HepG2 (cell line): ENCODE data around the gene UCK2. TPM values are rescaled to one million over a fixed set of nuclear protein-coding genes. Genes with fewer than 3 reads are reported as not detected.

ENCODE experiments used
- ATAC-seq: fragments of 200-7000 bp; cut with Tn5 transposase; 3 replicates; pipeline ENCODE4 v1.9.1; 2020; ENCODE audit warnings: mild to moderate bottlenecking, moderate library complexity
- BruUV-seq: library from RNA; stranded (reverse); fragments of 400-500 nt; replicated peaks from 2 replicates; lab custom pipeline; 2021; lab: Mats Ljungman, UMichigan
- CTCF ChIA-PET: fragments of 300-600 bp; formaldehyde crosslinking; extraction: SDS; loops from one replicate; lab custom pipeline; 2021; ENCODE audit warnings: low total read pairs, inconsistent platforms, low intra/inter-chr PET ratio; lab: Yijun Ruan, JAX
- POLR2A ChIA-PET: fragments of 350-600 bp; sonication (Branson Sonifier 250); formaldehyde crosslinking; loops from one replicate; lab custom pipeline; 2020; ENCODE audit warnings: antibody characterized with exemption, inconsistent platforms; lab: Yijun Ruan, JAX
- DNase-seq: peaks from one replicate; pipeline ENCODE4 v3.0.0-alpha.2; 2015; ENCODE audit warnings: low spot score
- FAIRE-seq: peaks from 3 replicates; lab custom pipeline; 2011; peaks lifted over from hg19 to GRCh38; lab: Jason Lieb, UNC
- H2AFZ ChIP-seq: one replicate; pipeline ENCODE4 v1.6.1; 2011; ENCODE audit warnings: low read length, inconsistent platforms
- H3K27ac ChIP-seq: fragments of 300-600 bp; 3 replicates; pipeline ENCODE4 v1.8.0; 2011; ENCODE audit warnings: mixed run types, mild to moderate bottlenecking, mixed read lengths, low read length, inconsistent platforms; ENCODE audit not compliant: insufficient read depth; ENCODE audit errors: extremely low read length
- H3K27me3 ChIP-seq, 2 experiments: fragments of 200-600 bp in 1 of 2; 2 replicates in 1 of 2; 3 replicates in 1 of 2; pipeline versions ENCODE4 v1.6.0 to v1.8.0; 2011; ENCODE audit warnings: low read length in 2 of 2, mild to moderate bottlenecking in 2 of 2, moderate library complexity in 2 of 2, inconsistent platforms in 1 of 2; ENCODE audit not compliant: insufficient read depth in 2 of 2, control insufficient read depth in 1 of 2
- H3K36me3 ChIP-seq, 2 experiments: fragments of 200-600 bp in 1 of 2; replicated peaks in 1 of 2; 2 replicates in 1 of 2; 3 replicates in 1 of 2; pipeline versions ENCODE4 v1.5.1 to v1.8.0; 2011; ENCODE audit warnings: low read length in 2 of 2, inconsistent platforms in 1 of 2; ENCODE audit not compliant: insufficient read depth in 2 of 2, control insufficient read depth in 1 of 2
- H3K4me1 ChIP-seq: 2 replicates; pipeline ENCODE4 v1.5.1; 2012; ENCODE audit warnings: low read length, inconsistent platforms; ENCODE audit not compliant: insufficient read depth
- H3K4me2 ChIP-seq: 2 replicates; pipeline ENCODE4 v1.6.0; 2011; ENCODE audit warnings: low read depth, low read length, inconsistent platforms
- H3K4me3 ChIP-seq, 3 experiments: fragments of 200-600 bp in 1 of 3; sonication (generic), shearing (Covaris generic) in 1 of 3; replicated peaks in 1 of 3; 2 replicates each; pipeline ENCODE4 v1.5.1; 2011 to 2016; ENCODE audit warnings: low read length in 3 of 3, inconsistent platforms in 2 of 3, low read depth in 2 of 3, mild to moderate bottlenecking in 2 of 3, control low read depth in 1 of 3, mixed read lengths in 1 of 3; ENCODE audit not compliant: insufficient read depth in 1 of 3
- H3K79me2 ChIP-seq: one replicate; pipeline ENCODE4 v1.6.1; 2011; ENCODE audit warnings: low read length, inconsistent platforms; ENCODE audit not compliant: insufficient read depth
- H3K9ac ChIP-seq: 2 replicates; pipeline ENCODE4 v1.6.0; 2011; ENCODE audit warnings: mild to moderate bottlenecking, low read depth, low read length, inconsistent platforms; ENCODE audit not compliant: insufficient read depth
- H3K9me3 ChIP-seq: 2 replicates; pipeline ENCODE4 v1.5.1; 2012; ENCODE audit warnings: mild to moderate bottlenecking, low read length
- H4K20me1 ChIP-seq: 2 replicates; pipeline ENCODE4 v1.6.0; 2011; ENCODE audit warnings: inconsistent platforms, mild to moderate bottlenecking, low read length, moderate library complexity; ENCODE audit not compliant: insufficient read depth
- CHD4 ChIP-seq: fragments of 200-600 bp; sonication (generic); IDR thresholded peaks from 2 replicates; pipeline ENCODE4 v1.7.0; 2017; ENCODE audit warnings: mild to moderate bottlenecking, low read length, borderline replicate concordance
- DR1 ChIP-seq: sonication (generic); formaldehyde crosslinking; IDR thresholded peaks from 2 replicates; pipeline ENCODE4 v1.8.0; 2021; ENCODE audit warnings: mild to moderate bottlenecking, missing genetic modification reagents, inconsistent platforms
- ERF ChIP-seq: IDR thresholded peaks from 2 replicates; pipeline ENCODE4 v1.6.1; 2018; ENCODE audit warnings: missing biosample characterization, missing genetic modification reagents
- KLF13 ChIP-seq: sonication (generic); formaldehyde crosslinking; IDR thresholded peaks from 2 replicates; pipeline ENCODE4 v1.4.0; 2020; ENCODE audit warnings: mild to moderate bottlenecking, missing genetic modification reagents
- MTA3 ChIP-seq: sonication (generic); formaldehyde crosslinking; IDR thresholded peaks from 2 replicates; pipeline ENCODE4 v1.4.0; 2020; ENCODE audit warnings: missing genetic modification reagents
- NFATC3 ChIP-seq: sonication (generic); formaldehyde crosslinking; IDR thresholded peaks from 2 replicates; pipeline ENCODE4 v1.5.1; 2020; ENCODE audit warnings: mild to moderate bottlenecking, missing genetic modification reagents
- PHF20 ChIP-seq: sonication (generic); formaldehyde crosslinking; IDR thresholded peaks from 2 replicates; pipeline ENCODE4 v1.5.0; 2020; ENCODE audit warnings: mild to moderate bottlenecking, missing genetic modification reagents
- SATB2 ChIP-seq: sonication (generic); formaldehyde crosslinking; IDR thresholded peaks from 2 replicates; pipeline ENCODE4 v1.5.0; 2020; ENCODE audit warnings: missing genetic modification reagents
- SIX1 ChIP-seq: sonication (generic); formaldehyde crosslinking; IDR thresholded peaks from 2 replicates; pipeline ENCODE4 v1.4.0; 2020; ENCODE audit warnings: missing genetic modification reagents, borderline replicate concordance
- SMAD1 ChIP-seq: sonication (generic); formaldehyde crosslinking; IDR thresholded peaks from 2 replicates; pipeline ENCODE4 v1.4.0; 2020; ENCODE audit warnings: missing genetic modification reagents, low read depth, mild to moderate bottlenecking, borderline replicate concordance
- TCF12 ChIP-seq, 2 experiments: fragments of 450-650 bp in 1 of 2; sonication (generic) in 1 of 2; formaldehyde crosslinking in 1 of 2; IDR thresholded peaks; 2 replicates each; pipeline versions ENCODE4 v1.6.1 to v1.8.0; 2017 to 2022; ENCODE audit warnings: antibody characterized with exemption in 1 of 2, mild to moderate bottlenecking in 1 of 2, missing genetic modification reagents in 1 of 2, moderate library complexity in 1 of 2
- TCF7L2 ChIP-seq: IDR thresholded peaks from 2 replicates; pipeline ENCODE4 v1.6.1; 2011; ENCODE audit warnings: mild to moderate bottlenecking, low read depth, low read length, moderate library complexity
- ZNF224 ChIP-seq: sonication (generic); formaldehyde crosslinking; IDR thresholded peaks from 2 replicates; pipeline ENCODE4 v1.5.0; 2020; ENCODE audit warnings: mild to moderate bottlenecking, missing genetic modification reagents
- WGBS: methylation state at CpG from one replicate; pipeline ENCODE4 v1.1.6; 2017; ENCODE audit warnings: low lambda C conversion rate; 5-methylcytosine and 5-hydroxymethylcytosine counted together
- in situ Hi-C: cut with HindIII; loops from 2 replicates; pipeline ENCODE4 v1.10.0; 2017; ENCODE audit warnings: low pct_unique_long_range_greater_than_20kb; ENCODE audit not compliant: extremely low pct_ligation_motif_present
- intact Hi-C: fragments of 100-400 bp; cut with micrococcal nuclease; formaldehyde crosslinking; loops from one replicate; pipeline ENCODE4 v1.10.0; 2022; ENCODE audit not compliant: unreplicated experiment
- polyA plus RNA-seq, 8 experiments: library from polyadenylated mRNA; depleted of rRNA in 3 of 8; stranded (reverse) in 7 of 8; unstranded in 1 of 8; fragments of >200 nt; fragmentation: Illumina TruSeq in 4 of 8; extraction: Trizol in 4 of 8; gene quantifications; 2 replicates each; pipeline versions ENCODE4 v1.2.1 to v1.2.3, GENCODE V29; 2011 to 2016; ENCODE audit warnings: low read depth in 4 of 8, missing spikeins in 1 of 8, mixed read lengths in 1 of 8; ENCODE audit not compliant: insufficient read depth in 1 of 8
- total RNA-seq, 5 experiments: library from RNA; depleted of rRNA; stranded (reverse); fragments of >200 nt; fragmentation: Illumina TruSeq; extraction: Trizol; gene quantifications; 2 replicates each; pipeline ENCODE4 v1.2.3, GENCODE V29; 2016; ENCODE audit warnings: low read depth in 1 of 5
- TF ChIP-seq, protein P1 (sequence below), 2 experiments: sonication (generic) in 1 of 2; formaldehyde crosslinking in 1 of 2; IDR thresholded peaks; 2 replicates each; pipeline versions ENCODE4 v1.4.0 to v1.6.1; 2016 to 2020; ENCODE audit warnings: borderline replicate concordance in 1 of 2, low read depth in 1 of 2, mild to moderate bottlenecking in 1 of 2, missing genetic modification reagents in 1 of 2
- TF ChIP-seq, protein P2 (sequence below): sonication (generic); formaldehyde crosslinking; IDR thresholded peaks from 2 replicates; pipeline ENCODE4 v1.8.1; 2023; ENCODE audit warnings: missing genetic modification reagents, mild to moderate bottlenecking, borderline replicate concordance
- TF ChIP-seq, protein P3 (sequence below): sonication (generic); formaldehyde crosslinking; IDR thresholded peaks from 2 replicates; pipeline ENCODE4 v1.4.0; 2020; ENCODE audit warnings: missing genetic modification reagents

Gene UCK2
- total and polyA plus RNA-seq, 2 of the 13 experiments (the other 11 are each of a cell fraction or from before 2014, with no cell fraction given): 64.3 to 78.0 TPM

DNA sequence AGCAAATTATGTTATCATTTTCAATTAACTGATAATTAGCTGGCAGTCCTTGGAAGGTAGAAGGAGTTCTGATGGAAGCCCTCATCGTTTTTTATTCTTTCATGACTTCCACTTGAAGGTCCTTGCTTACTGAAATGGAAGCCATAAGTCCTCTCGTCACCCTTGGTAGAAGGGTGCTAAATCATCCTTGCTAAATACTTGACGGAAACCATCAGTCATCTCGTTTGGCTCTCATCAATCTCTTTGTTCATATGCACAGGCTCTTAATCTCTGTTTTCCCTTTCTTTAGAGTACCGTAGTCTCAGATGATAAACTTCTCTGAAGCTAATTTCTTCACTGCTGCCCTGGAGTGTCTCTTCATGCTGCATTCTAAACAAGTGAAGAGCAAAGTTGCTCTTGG, 34.5 kb downstream of the UCK2 start:
- no peak for ATAC-seq
- no TSS peak for BruUV-seq
- no peak for FAIRE-seq

DNA sequence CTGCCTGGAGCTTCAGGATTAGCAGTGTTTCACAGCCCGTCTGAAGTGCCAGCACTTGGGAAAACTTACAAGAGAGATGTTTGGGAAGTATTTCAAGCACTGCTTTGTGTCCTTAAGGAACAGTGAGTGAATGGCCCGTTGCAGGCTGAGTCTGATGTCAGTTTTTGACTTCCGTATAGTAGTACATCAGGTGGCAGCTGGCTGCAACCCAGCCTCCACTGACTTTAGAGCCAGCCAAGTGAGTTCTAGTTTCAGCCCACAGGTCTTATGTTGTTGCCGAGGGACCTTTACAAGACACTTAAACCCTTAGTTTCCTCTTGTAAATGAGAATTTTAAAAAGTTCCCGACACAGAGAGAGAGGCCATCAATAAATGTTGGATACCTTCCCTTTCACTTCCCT, 35.0 kb downstream of the UCK2 start:
- TF ChIP-seq ERF (CRISPR knock-in tag) (no peak), SMAD1 (CRISPR knock-in tag) (no peak), SIX1 (CRISPR knock-in tag) (no peak), TCF7L2 (no peak), CHD4 (no peak), ZNF224 (CRISPR knock-in tag) (no peak), NFATC3 (CRISPR knock-in tag) (no peak), SATB2 (no peak), KLF13 (no peak)
- TF ChIP-seq, protein P1, sequence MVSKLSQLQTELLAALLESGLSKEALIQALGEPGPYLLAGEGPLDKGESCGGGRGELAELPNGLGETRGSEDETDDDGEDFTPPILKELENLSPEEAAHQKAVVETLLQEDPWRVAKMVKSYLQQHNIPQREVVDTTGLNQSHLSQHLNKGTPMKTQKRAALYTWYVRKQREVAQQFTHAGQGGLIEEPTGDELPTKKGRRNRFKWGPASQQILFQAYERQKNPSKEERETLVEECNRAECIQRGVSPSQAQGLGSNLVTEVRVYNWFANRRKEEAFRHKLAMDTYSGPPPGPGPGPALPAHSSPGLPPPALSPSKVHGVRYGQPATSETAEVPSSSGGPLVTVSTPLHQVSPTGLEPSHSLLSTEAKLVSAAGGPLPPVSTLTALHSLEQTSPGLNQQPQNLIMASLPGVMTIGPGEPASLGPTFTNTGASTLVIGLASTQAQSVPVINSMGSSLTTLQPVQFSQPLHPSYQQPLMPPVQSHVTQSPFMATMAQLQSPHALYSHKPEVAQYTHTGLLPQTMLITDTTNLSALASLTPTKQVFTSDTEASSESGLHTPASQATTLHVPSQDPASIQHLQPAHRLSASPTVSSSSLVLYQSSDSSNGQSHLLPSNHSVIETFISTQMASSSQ (IDR thresholded peaks at IDR 0.05; ENCODE audit: low read depth): no peak
- TF ChIP-seq, protein P1 (CRISPR knock-in tag; IDR thresholded peaks at IDR 0.05; ENCODE audit: borderline replicate concordance): no peak
- TF ChIP-seq, protein P2, sequence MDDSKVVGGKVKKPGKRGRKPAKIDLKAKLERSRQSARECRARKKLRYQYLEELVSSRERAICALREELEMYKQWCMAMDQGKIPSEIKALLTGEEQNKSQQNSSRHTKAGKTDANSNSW (CRISPR knock-in tag): no peak
- TF ChIP-seq, protein P3, sequence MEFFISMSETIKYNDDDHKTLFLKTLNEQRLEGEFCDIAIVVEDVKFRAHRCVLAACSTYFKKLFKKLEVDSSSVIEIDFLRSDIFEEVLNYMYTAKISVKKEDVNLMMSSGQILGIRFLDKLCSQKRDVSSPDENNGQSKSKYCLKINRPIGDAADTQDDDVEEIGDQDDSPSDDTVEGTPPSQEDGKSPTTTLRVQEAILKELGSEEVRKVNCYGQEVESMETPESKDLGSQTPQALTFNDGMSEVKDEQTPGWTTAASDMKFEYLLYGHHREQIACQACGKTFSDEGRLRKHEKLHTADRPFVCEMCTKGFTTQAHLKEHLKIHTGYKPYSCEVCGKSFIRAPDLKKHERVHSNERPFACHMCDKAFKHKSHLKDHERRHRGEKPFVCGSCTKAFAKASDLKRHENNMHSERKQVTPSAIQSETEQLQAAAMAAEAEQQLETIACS (CRISPR knock-in tag): no peak
- Histone ChIP-seq H3K4me1 (peaks cover 40% of the 10 kb centered on the region), H3K4me3 (no peak overlapping the region), H3K27me3 (no peaks in the 10 kb centered on the region), H3K9me3 (no peaks in the 10 kb centered on the region), H2AFZ (no peak overlapping the region), H3K4me2 (no peak overlapping the region), H3K79me2 (peaks cover 93% of the 10 kb centered on the region), H3K27ac (no peak overlapping the region), H4K20me1 (peaks cover 30% of the 10 kb centered on the region), H3K9ac (no peak overlapping the region), H3K36me3 (peaks cover 0 to 3% of the 10 kb centered on the region in 2 experiments; a peak in 1 of 5 replicates)
- FAIRE-seq (no peak), ATAC-seq (no peak), DNase-seq (no peak)
- WGBS: 100% methylated on average over 3 of the region's 5 CpGs
- in situ Hi-C loops: no loop called here
- ChIA-PET CTCF (no interaction called here), POLR2A (no interaction called here)
- intact Hi-C loops: no loop called here
- BruUV-seq: no TSS peak

More for the DNA sequence above, 34.5 kb downstream of the UCK2 start:
- Histone ChIP-seq H3K79me2 (peaks cover 93% of the 10 kb centered on the region), H3K27ac (peak overlapping the region; percentile 13), H2AFZ (no peak overlapping the region), H3K9me3 (no peaks in the 10 kb centered on the region), H3K4me3 (no peak overlapping the region), H3K36me3 (peaks cover 0 to 3% of the 10 kb centered on the region in 2 experiments; a peak in 1 of 5 replicates), H3K4me1 (peaks cover 45% of the 10 kb centered on the region), H3K9ac (no peak overlapping the region)
- whole genome bisulfite sequencing: 95% methylated on average over 5 of the region's 5 CpGs
- intact Hi-C loops: no loop called here
- in situ Hi-C loops: no loop called here
- no peak for DNase-seq
- TF ChIP-seq TCF12 (IDR thresholded peaks at IDR 0.05) (no peak), TCF12 (CRISPR knock-in tag; IDR thresholded peaks at IDR 0.05) (no peak), DR1 (CRISPR knock-in tag) (no peak), PHF20 (no peak), MTA3 (CRISPR knock-in tag) (no peak), ERF (CRISPR knock-in tag) (no peak)
- TF ChIP-seq, all 625 proteins: peak for 0
- ChIA-PET POLR2A (no interaction called here), CTCF (no interaction called here)
- Histone ChIP-seq H3K4me2 (no peak overlapping the region), H3K27me3 (no peaks in the 10 kb centered on the region), H4K20me1 (peaks cover 35% of the 10 kb centered on the region)
